Neural cell (in vitro differentiated cells): ENCODE results near the gene DNAJC6.

ENCODE experiments used
- CTCF ChIP-seq: fragments of 450-650 bp; IDR thresholded peaks from 2 replicates; pipeline ENCODE4 v1.5.1; 2014; ENCODE audit warnings: antibody characterized with exemption, mild to moderate bottlenecking, moderate library complexity; ENCODE audit not compliant: poor library complexity, severe bottlenecking
- EP300 ChIP-seq: fragments of 450-650 bp; conservative IDR thresholded peaks from 2 replicates; pipeline ENCODE4 v1.6.1; 2014; ENCODE audit warnings: antibody characterized with exemption, mild to moderate bottlenecking, moderate library complexity; ENCODE audit not compliant: poor library complexity, severe bottlenecking
- EZH2 ChIP-seq: fragments of 200-600, 300-800 bp; shearing (Covaris generic), sonication (generic); IDR thresholded peaks from 2 replicates; pipeline ENCODE4 v1.6.1; 2014; ENCODE audit warnings: antibody characterized with exemption, low read length, borderline replicate concordance, mild to moderate bottlenecking; ENCODE audit not compliant: insufficient read depth, poor library complexity, severe bottlenecking
- MXI1 ChIP-seq: fragments of 450-650 bp; conservative IDR thresholded peaks from 2 replicates; pipeline ENCODE4 v1.6.1; 2014; ENCODE audit warnings: antibody characterized with exemption, mild to moderate bottlenecking; ENCODE audit not compliant: poor library complexity, severe bottlenecking
- POLR2AphosphoS5 ChIP-seq: IDR thresholded peaks from 2 replicates; pipeline ENCODE4 v1.6.1; 2012
- RAD21 ChIP-seq: fragments of 450-650 bp; conservative IDR thresholded peaks from 2 replicates; pipeline ENCODE4 v1.6.1; 2014; ENCODE audit warnings: antibody characterized with exemption, mild to moderate bottlenecking, moderate library complexity
- REST ChIP-seq: IDR thresholded peaks from 2 replicates; pipeline ENCODE4 v1.6.1; 2012; ENCODE audit warnings: borderline replicate concordance
- SMC3 ChIP-seq: fragments of 450-650 bp; conservative IDR thresholded peaks from 2 replicates; pipeline ENCODE4 v1.6.1; 2014; ENCODE audit warnings: antibody characterized with exemption, mild to moderate bottlenecking, moderate library complexity; ENCODE audit not compliant: poor library complexity
- TAF1 ChIP-seq: IDR thresholded peaks from 2 replicates; pipeline ENCODE4 v1.6.1; 2012; ENCODE audit warnings: low read depth

- TF ChIP-seq EZH2 (no peak), CTCF (no peak), EP300 (no peak), POLR2AphosphoS5 (no peak), RAD21 (no peak), MXI1 (no peak), TAF1 (no peak), REST (no peak), SMC3 (no peak)
Measured at GRCh38 chr1:65330021-65330420, 20.7 kb downstream of the DNAJC6 start.
